ENCODE data around the gene AFF3.

DNA sequence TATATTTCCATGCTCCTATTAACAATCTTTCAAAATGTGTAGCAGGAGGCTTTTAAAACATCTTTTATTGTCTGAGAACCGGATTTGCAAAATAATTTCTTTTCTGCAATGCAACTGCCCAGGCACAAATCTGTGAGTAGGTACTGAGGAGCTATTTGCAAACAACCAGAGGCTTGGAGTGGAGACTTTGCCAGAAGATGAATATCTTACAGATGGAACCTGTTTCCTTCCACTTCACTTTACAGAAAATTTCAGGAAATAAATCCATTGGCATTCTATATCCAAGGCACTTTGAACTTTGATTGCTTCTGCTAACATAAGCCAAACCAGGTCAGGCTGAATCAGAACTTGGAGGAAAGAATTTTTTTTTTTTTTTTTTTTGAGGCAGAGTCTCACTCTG lies 415.2 kb downstream of the AFF3 start:
- TF ChIP-seq EZH2 (IDR thresholded peaks at IDR 0.05; ENCODE audit: low read length), result no peak
- TF ChIP-seq, protein P1, sequence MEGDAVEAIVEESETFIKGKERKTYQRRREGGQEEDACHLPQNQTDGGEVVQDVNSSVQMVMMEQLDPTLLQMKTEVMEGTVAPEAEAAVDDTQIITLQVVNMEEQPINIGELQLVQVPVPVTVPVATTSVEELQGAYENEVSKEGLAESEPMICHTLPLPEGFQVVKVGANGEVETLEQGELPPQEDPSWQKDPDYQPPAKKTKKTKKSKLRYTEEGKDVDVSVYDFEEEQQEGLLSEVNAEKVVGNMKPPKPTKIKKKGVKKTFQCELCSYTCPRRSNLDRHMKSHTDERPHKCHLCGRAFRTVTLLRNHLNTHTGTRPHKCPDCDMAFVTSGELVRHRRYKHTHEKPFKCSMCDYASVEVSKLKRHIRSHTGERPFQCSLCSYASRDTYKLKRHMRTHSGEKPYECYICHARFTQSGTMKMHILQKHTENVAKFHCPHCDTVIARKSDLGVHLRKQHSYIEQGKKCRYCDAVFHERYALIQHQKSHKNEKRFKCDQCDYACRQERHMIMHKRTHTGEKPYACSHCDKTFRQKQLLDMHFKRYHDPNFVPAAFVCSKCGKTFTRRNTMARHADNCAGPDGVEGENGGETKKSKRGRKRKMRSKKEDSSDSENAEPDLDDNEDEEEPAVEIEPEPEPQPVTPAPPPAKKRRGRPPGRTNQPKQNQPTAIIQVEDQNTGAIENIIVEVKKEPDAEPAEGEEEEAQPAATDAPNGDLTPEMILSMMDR (optimal IDR thresholded peaks at IDR 0.05 in 1 of 3, IDR thresholded peaks at IDR 0.05 in 1 of 3, conservative IDR thresholded peaks at IDR 0.05 in 1 of 3; ENCODE audit: extremely low read depth in 1 of 3, insufficient read depth in 2 of 3, low read length in 3 of 3), result no peak

All from keratinocyte (primary cell).